Cardiac muscle cell (in vitro differentiated cells and primary cell): ENCODE measurements around the gene SETSIP. TPM values are rescaled to one million over a fixed set of nuclear protein-coding genes. Genes with fewer than 3 reads are reported as not detected.
A peak's percentile ranks its signal among the peaks of the same experiment; 100 is the strongest.

Experiments
- DNase-seq, 2 donors: peaks; one replicate each; pipeline versions ENCODE4 v3.0.0 to v3.0.0-alpha.2; 2010 to 2017; ENCODE audit warnings: low read depth in 1 of 2, low spot score in 1 of 2
- H3K27ac ChIP-seq: fragments of 200-600 bp; sonication (generic); 2 replicates; pipeline ENCODE4 v1.5.1; 2016
- H3K27me3 ChIP-seq: fragments of 200-600 bp; sonication (generic); 2 replicates; pipeline ENCODE4 v1.6.0; 2016; ENCODE audit warnings: control low read depth
- H3K36me3 ChIP-seq: fragments of 200-600 bp; sonication (generic); 2 replicates; pipeline ENCODE4 v1.5.1; 2016; ENCODE audit warnings: control low read depth
- H3K4me1 ChIP-seq: fragments of 200-600 bp; sonication (generic); 2 replicates; pipeline ENCODE4 v1.8.1; 2017; ENCODE audit warnings: low read depth, mild to moderate bottlenecking, mixed run types
- H3K4me3 ChIP-seq: fragments of 200-600 bp; sonication (generic); 2 replicates; pipeline ENCODE4 v1.5.1; 2016; ENCODE audit warnings: mild to moderate bottlenecking
- H3K9me3 ChIP-seq: fragments of 200-600 bp; sonication (generic); 2 replicates; pipeline ENCODE4 v1.5.1; 2017; ENCODE audit warnings: low read depth, mild to moderate bottlenecking, control low read depth
- CTCF ChIP-seq: IDR thresholded peaks from 2 replicates; pipeline ENCODE4 v1.5.1; 2012; ENCODE audit warnings: low read depth, mild to moderate bottlenecking, low read length
- polyA plus RNA-seq: library from polyadenylated mRNA; unstranded; fragments of >200 nt; fragmentation: Nextera tagmentation; extraction: Ambion mirVana; gene quantifications from 2 replicates; pipeline ENCODE4 v1.2.1, GENCODE V29; 2016
- total RNA-seq: library from RNA; depleted of rRNA; stranded (reverse); fragments of >200 nt; gene quantifications from 2 replicates; pipeline ENCODE4 v1.2.3, GENCODE V29; 2016

The SETSIP gene
- total RNA-seq = not detected in 2 replicates
- polyA plus RNA-seq = not detected in 2 replicates

DNA sequence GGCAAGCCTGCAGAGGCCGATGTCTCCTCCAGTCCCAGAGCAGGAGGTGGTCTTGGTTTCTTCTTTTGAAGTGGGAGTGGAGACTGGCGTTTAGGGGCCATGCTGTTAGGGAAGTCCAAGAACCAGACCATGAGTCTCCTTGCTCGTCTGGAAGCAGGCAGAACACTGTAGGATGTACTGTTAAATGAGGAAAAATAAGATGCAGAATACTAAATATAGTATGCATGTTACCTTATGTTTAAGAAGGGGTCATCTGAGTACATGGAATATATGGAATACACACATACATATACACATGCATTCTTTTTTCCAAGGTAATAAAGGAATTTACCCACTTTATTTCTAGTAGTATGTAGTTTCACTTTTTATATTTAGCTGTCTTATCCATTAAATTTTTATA lies at the start of gene SETSIP:
Gene SETSIP, minus strand, starts transcription at position 101 of the 400 bp plus-strand sequence. Its CDS starts 0 bp downstream, at position 101.
- TF ChIP-seq CTCF = no peak
- H3K9me3 ChIP-seq = no peaks in the 10 kb centered on the region
- H3K27me3 ChIP-seq = no peaks in the 10 kb centered on the region
- no peak within 1 kb of the TSS for H3K27ac ChIP-seq
- DNase-seq = no peak
- no peaks in the 10 kb centered on the region for H3K4me1 ChIP-seq
- H3K36me3 ChIP-seq = no peaks in the 10 kb centered on the region
- H3K4me3 ChIP-seq = no peak within 1 kb of the TSS

DNA sequence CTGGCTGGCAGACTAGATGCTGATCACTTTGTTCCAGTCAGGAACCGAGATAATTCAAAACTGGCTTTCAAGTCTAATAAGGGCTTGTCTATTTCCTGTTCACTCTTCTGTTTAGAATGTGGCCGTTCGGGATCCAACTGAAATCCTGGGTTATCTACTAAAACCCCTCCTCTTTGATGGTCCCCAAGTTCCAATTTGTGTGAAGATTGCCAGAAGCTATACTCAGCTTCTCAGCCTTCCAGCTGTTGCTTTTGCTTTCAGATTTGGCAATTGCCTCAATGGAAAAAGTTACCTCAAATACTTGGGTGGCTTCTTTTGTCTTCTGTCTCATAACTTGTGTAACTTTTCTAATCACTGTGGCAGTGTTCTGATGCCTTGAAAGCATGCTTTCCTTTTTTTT lies 48.7 kb upstream of the SETSIP start:
- Histone ChIP-seq H3K36me3 (no peaks in the 10 kb centered on the region), H3K27me3 (no peaks in the 10 kb centered on the region), H3K27ac (no peak overlapping the region), H3K4me3 (no peak overlapping the region), H3K4me1 (no peaks in the 10 kb centered on the region), H3K9me3 (no peaks in the 10 kb centered on the region)
- DNase-seq = peak in 1 of 2 donors; percentile 20
- no peak for TF ChIP-seq CTCF

GRCh38 chr1:92118826-92119225 lies 43.6 kb upstream of the SETSIP start:
- no peaks in the 10 kb centered on the region for H3K36me3 ChIP-seq
- H3K27ac ChIP-seq = no peak overlapping the region
- H3K27me3 ChIP-seq = no peaks in the 10 kb centered on the region
- DNase-seq = no peak
- TF ChIP-seq CTCF = no peak
- no peak overlapping the region for H3K4me3 ChIP-seq
- H3K9me3 ChIP-seq = no peaks in the 10 kb centered on the region
- H3K4me1 ChIP-seq = no peaks in the 10 kb centered on the region

- no peak for DNase-seq
- TF ChIP-seq CTCF = no peak
Measured at GRCh38 chr1:92117526-92117925, 42.3 kb upstream of the SETSIP start.

DNA sequence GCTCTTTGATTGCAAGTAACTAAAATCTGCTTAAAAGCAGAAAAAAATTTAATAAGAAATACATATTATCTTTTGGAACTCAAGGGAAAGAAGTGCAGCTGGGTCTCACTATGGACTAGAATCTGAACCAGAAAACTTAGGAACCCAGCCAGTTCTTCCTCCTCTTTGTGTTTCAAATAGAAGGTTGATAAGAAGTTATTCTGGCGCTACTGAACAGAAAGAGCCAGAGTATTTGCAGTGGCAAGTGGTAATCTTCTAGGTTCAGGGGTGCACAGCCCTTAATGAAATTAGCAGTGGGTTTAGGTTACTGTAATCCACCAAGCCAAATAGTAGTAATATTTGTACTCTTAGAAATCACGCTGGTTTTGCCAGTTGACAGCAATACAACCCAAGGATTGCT lies 33.4 kb upstream of the SETSIP start:
- no peak for DNase-seq
- Histone ChIP-seq H3K27me3 (no peaks in the 10 kb centered on the region), H3K36me3 (no peaks in the 10 kb centered on the region), H3K4me1 (no peaks in the 10 kb centered on the region), H3K9me3 (no peaks in the 10 kb centered on the region), H3K27ac (no peak overlapping the region), H3K4me3 (no peak overlapping the region)
- TF ChIP-seq CTCF = no peak

More at GRCh38 chr1:92117526-92117925, 42.3 kb upstream of the SETSIP start:
- Histone ChIP-seq H3K27ac (no peak overlapping the region), H3K9me3 (no peaks in the 10 kb centered on the region), H3K27me3 (no peaks in the 10 kb centered on the region), H3K36me3 (no peaks in the 10 kb centered on the region), H3K4me3 (no peak overlapping the region), H3K4me1 (no peaks in the 10 kb centered on the region)
